MCF 10A (cell line): ENCODE data around the gene SAMHD1. TPM values are rescaled to one million over a fixed set of nuclear protein-coding genes. Genes with fewer than 3 reads are reported as not detected.
"Not testable (repeated sequence)": the region's sequence is repeated elsewhere in the genome, so short reads cannot be mapped to it uniquely, and the experiment has no call there.

Experiments used
- BruUV-seq: library from RNA; stranded (reverse); fragments of 400-500 nt; replicated peaks from 2 replicates; lab custom pipeline; 2021; lab: Mats Ljungman, UMichigan
- CTCF ChIA-PET: fragments of 300-600 bp; sonication (Branson Sonifier 250); formaldehyde crosslinking; extraction: SDS; loops from one replicate; lab custom pipeline; 2021; ENCODE audit warnings: antibody characterized with exemption, inconsistent platforms; lab: Yijun Ruan, JAX
- POLR2A ChIA-PET: fragments of 300-600, 350-650 bp; sonication (Branson Sonifier 250); formaldehyde crosslinking; extraction: SDS; loops from one replicate; lab custom pipeline; 2020; ENCODE audit warnings: antibody characterized with exemption, inconsistent platforms; lab: Yijun Ruan, JAX
- DNase-seq: peaks from one replicate; pipeline ENCODE4 v3.0.0-alpha.2; 2018; ENCODE audit not compliant: unreplicated experiment
- H3K27ac Mint-ChIP-seq: one replicate; pipeline ENCODE4 v1.8.0; 2022; ENCODE audit warnings: mild to moderate bottlenecking, low read depth, mixed read lengths; ENCODE audit not compliant: unreplicated experiment
- H3K27me3 Mint-ChIP-seq: one replicate; pipeline ENCODE4 v1.8.0; 2022; ENCODE audit warnings: mixed read lengths; ENCODE audit not compliant: insufficient read depth, unreplicated experiment
- H3K36me3 Mint-ChIP-seq: one replicate; pipeline ENCODE4 v1.8.0; 2022; ENCODE audit warnings: mild to moderate bottlenecking, moderate library complexity, mixed read lengths; ENCODE audit not compliant: insufficient read depth, unreplicated experiment
- H3K4me1 Mint-ChIP-seq: one replicate; pipeline ENCODE4 v1.8.0; 2022; ENCODE audit warnings: mixed read lengths; ENCODE audit not compliant: insufficient read depth, unreplicated experiment
- H3K4me3 Mint-ChIP-seq: one replicate; pipeline ENCODE4 v1.8.0; 2022; ENCODE audit warnings: mild to moderate bottlenecking, moderate library complexity, mixed read lengths; ENCODE audit not compliant: unreplicated experiment
- H3K9me3 Mint-ChIP-seq: one replicate; pipeline ENCODE4 v1.8.0; 2022; ENCODE audit warnings: mixed read lengths; ENCODE audit not compliant: unreplicated experiment
- intact Hi-C: fragments of 100-400 bp; cut with micrococcal nuclease; formaldehyde crosslinking; loops from 2 replicates; pipeline ENCODE4 v1.14.1; 2022
- total RNA-seq: library from RNA; stranded (reverse); gene quantifications from 2 replicates; pipeline ENCODE4 v1.2.3, GENCODE V29; 2022
- TF ChIP-seq, protein P1 (sequence below): fragments of 200-600 bp; IDR thresholded peaks from one replicate; pipeline ENCODE4 v1.8.0; 2022; ENCODE audit warnings: antibody characterized with exemption, mild to moderate bottlenecking; ENCODE audit not compliant: unreplicated experiment

SAMHD1 gene
- total RNA-seq, 1 experiment from 2014 or later, result 2.6 TPM

- peak overlapping the region; percentile 91 for H3K27ac Mint-ChIP-seq
- peak; percentile 86 for DNase-seq
- POLR2A ChIA-PET, result interaction anchor here (0.6 to 7.6 kb wide), 10 partner anchors 9 to 325 kb away, joined by 3 to 88 read pairs (median 6); partner anchors contain the start of genes DSN1 and RAB5IF
- peaks cover 10% of the 10 kb centered on the region for H3K36me3 Mint-ChIP-seq
- CTCF ChIA-PET, result interaction anchor here (0.6 to 2.0 kb wide), 13 partner anchors 8 to 691 kb away, joined by 3 to 6 read pairs (median 3); no protein-coding TSS in a partner anchor
- H3K4me1 Mint-ChIP-seq, result peaks cover 8% of the 10 kb centered on the region
- H3K4me3 Mint-ChIP-seq, result peak overlapping the region; percentile 55
- H3K27me3 Mint-ChIP-seq, result no peaks in the 10 kb centered on the region
- TF ChIP-seq, protein P1, sequence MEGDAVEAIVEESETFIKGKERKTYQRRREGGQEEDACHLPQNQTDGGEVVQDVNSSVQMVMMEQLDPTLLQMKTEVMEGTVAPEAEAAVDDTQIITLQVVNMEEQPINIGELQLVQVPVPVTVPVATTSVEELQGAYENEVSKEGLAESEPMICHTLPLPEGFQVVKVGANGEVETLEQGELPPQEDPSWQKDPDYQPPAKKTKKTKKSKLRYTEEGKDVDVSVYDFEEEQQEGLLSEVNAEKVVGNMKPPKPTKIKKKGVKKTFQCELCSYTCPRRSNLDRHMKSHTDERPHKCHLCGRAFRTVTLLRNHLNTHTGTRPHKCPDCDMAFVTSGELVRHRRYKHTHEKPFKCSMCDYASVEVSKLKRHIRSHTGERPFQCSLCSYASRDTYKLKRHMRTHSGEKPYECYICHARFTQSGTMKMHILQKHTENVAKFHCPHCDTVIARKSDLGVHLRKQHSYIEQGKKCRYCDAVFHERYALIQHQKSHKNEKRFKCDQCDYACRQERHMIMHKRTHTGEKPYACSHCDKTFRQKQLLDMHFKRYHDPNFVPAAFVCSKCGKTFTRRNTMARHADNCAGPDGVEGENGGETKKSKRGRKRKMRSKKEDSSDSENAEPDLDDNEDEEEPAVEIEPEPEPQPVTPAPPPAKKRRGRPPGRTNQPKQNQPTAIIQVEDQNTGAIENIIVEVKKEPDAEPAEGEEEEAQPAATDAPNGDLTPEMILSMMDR, result no peak
- no TSS peak for BruUV-seq
- intact Hi-C loops, result no loop called here
- no peaks in the 10 kb centered on the region for H3K9me3 Mint-ChIP-seq
These were observed 104.3 kb downstream of the SAMHD1 start for GRCh38 chr20:36847009-36847709.

- POLR2A ChIA-PET, result interaction anchor here (0.8 to 7.6 kb wide), 6 partner anchors 9 to 239 kb away, joined by 4 to 88 read pairs (median 6); partner anchors contain the start of gene RAB5IF
- DNase-seq, result no peak
These were observed 106.1 kb downstream of the SAMHD1 start for GRCh38 chr20:36845288-36845971.

GRCh38 chr20:36841030-36841429 is 110.5 kb downstream of the SAMHD1 start:
- DNase-seq, H3K4me3 Mint-ChIP-seq, BruUV-seq, H3K27me3 Mint-ChIP-seq, H3K9me3 Mint-ChIP-seq, intact Hi-C loops: not testable (repeated sequence)
- ChIA-PET CTCF (interaction anchor here (0.6 to 0.8 kb wide), 3 partner anchors 13 to 1781 kb away, joined by 3 to 5 read pairs (median 3); a partner anchor contains a TSS), POLR2A (interaction anchor here (0.7 to 2.0 kb wide), 5 partner anchors 13 to 41 kb away, joined by 3 to 8 read pairs (median 4); a partner anchor contains a TSS)
- Mint-ChIP-seq H3K27ac (peak overlapping the region; percentile 50), H3K4me1 (peaks cover 10% of the 10 kb centered on the region), H3K36me3 (peaks cover 36% of the 10 kb centered on the region)

More at GRCh38 chr20:36845288-36845971, 106.1 kb downstream of the SAMHD1 start:
- Mint-ChIP-seq H3K9me3 (no peaks in the 10 kb centered on the region), H3K4me1 (peaks cover 16% of the 10 kb centered on the region), H3K27ac (no peak overlapping the region), H3K27me3 (no peaks in the 10 kb centered on the region), H3K4me3 (no peak overlapping the region), H3K36me3 (peaks cover 16% of the 10 kb centered on the region)
- no TSS peak for BruUV-seq
- intact Hi-C loops, result no loop called here
- CTCF ChIA-PET, result interaction anchor here (0.6 to 1.7 kb wide), 8 partner anchors 10 to 367 kb away, joined by 3 to 6 read pairs (median 3); no protein-coding TSS in a partner anchor
- TF ChIP-seq, protein P1, result no peak

Other genes with a start within 250 kb of the SAMHD1 start
- 7.5 and 10.3 TPM in 2 replicates for gene NDRG3, start 205.6 kb downstream of the SAMHD1 start, total RNA-seq
- 7.8 and 8.4 TPM in 2 replicates for gene DSN1, start 177.9 kb downstream of the SAMHD1 start, total RNA-seq
- not detected in 2 replicates for gene TLDC2, start 75.6 kb downstream of the SAMHD1 start, total RNA-seq
- 8.8 and 9.2 TPM in 2 replicates for gene RBL1, start 144.3 kb upstream of the SAMHD1 start, total RNA-seq
- 226 and 259 TPM in 2 replicates for gene RPN2, start 227.6 kb upstream of the SAMHD1 start, total RNA-seq
- 1.1 and 1.5 TPM in 2 replicates for gene MROH8, start 227.8 kb upstream of the SAMHD1 start, total RNA-seq